Lower leg skin (tissue), 4 donors: ENCODE measurements around the gene PLB1. TPM values are rescaled to one million over a fixed set of nuclear protein-coding genes. Genes with fewer than 3 reads are reported as not detected.
A peak's percentile ranks its signal among the peaks of the same experiment; 100 is the strongest.

Experiments used
- DNase-seq, 2 donors: peaks; one replicate each; pipeline ENCODE4 v3.0.0-alpha.2; 2019; ENCODE audit warnings: low spot score in 2 of 2
- H3K4me3 ChIP-seq: fragments of 200-600 bp; sonication (generic); 2 replicates; pipeline ENCODE4 v1.5.1; 2017; ENCODE audit warnings: mild to moderate bottlenecking, low read depth; ENCODE audit not compliant: poor library complexity, severe bottlenecking
- CTCF ChIP-seq, 3 donors: fragments of 450-650 bp; IDR thresholded peaks; one replicate each; pipeline ENCODE4 v1.5.1; 2016; ENCODE audit warnings: antibody characterized with exemption in 3 of 3, mild to moderate bottlenecking in 3 of 3, moderate library complexity in 2 of 3
- POLR2A ChIP-seq, 2 donors: fragments of 450-650 bp; IDR thresholded peaks; one replicate each; pipeline ENCODE4 v1.6.1; 2016 to 2017; ENCODE audit warnings: antibody characterized with exemption in 2 of 2, mild to moderate bottlenecking in 1 of 2, moderate library complexity in 1 of 2
- WGBS, 2 donors: methylation state at CpG; one replicate each; pipeline ENCODE4 v1.1.5; 2018; 5-methylcytosine and 5-hydroxymethylcytosine counted together
- intact Hi-C: fragments of 100-400 bp; cut with DNase I; formaldehyde crosslinking; loops from one replicate; pipeline ENCODE4 v1.15.0; 2023; ENCODE audit warnings: low total_unique reads
- total RNA-seq, 4 donors: library from RNA; depleted of rRNA; stranded (reverse); fragments of >200 nt; gene quantifications; one replicate each; pipeline ENCODE4 v1.1.0, GENCODE V29; 2016

Gene PLB1
- total RNA-seq, 4 donors from 2014 or later = 3.4 to 10.3 (median 8.9) TPM

GRCh38 chr2:28516430-28516829 lies 20.6 kb downstream of the PLB1 start:
- 90 to 96% methylated on average over 1 of the region's 1 CpG for WGBS, 2 donors
- intact Hi-C loops = no loop called here
- H3K4me3 ChIP-seq = no peak overlapping the region
- DNase-seq = peak in 1 of 2 donors; percentile 17
- TF ChIP-seq CTCF (IDR thresholded peaks at IDR 0.05) = no peak
- TF ChIP-seq POLR2A (IDR thresholded peaks at IDR 0.05) = no peak

GRCh38 chr2:28516950-28517349 lies 21.1 kb downstream of the PLB1 start:
- no peak overlapping the region for H3K4me3 ChIP-seq
- DNase-seq = no peak
- intact Hi-C loops = no loop called here
- no peak for TF ChIP-seq POLR2A (IDR thresholded peaks at IDR 0.05)
- no peak for TF ChIP-seq CTCF (IDR thresholded peaks at IDR 0.05)
- 85 to 94% methylated on average over 6 of the region's 6 CpGs for WGBS, 2 donors

GRCh38 chr2:28521663-28522062 lies 25.8 kb downstream of the PLB1 start:
- intact Hi-C loops = no loop called here
- no peak for TF ChIP-seq CTCF (IDR thresholded peaks at IDR 0.05)
- TF ChIP-seq POLR2A (IDR thresholded peaks at IDR 0.05) = no peak
- DNase-seq = peak in 1 of 2 donors; percentile 46
- WGBS, 2 donors = 49 to 61% methylated on average over 3 of the region's 3 CpGs
- H3K4me3 ChIP-seq = no peak overlapping the region

GRCh38 chr2:28522481-28522880 lies 26.6 kb downstream of the PLB1 start:
- no peak for TF ChIP-seq POLR2A (IDR thresholded peaks at IDR 0.05)
- TF ChIP-seq CTCF (IDR thresholded peaks at IDR 0.05) = no peak
- DNase-seq = peak in 1 of 2 donors; percentile 49
- WGBS, 2 donors = 78% methylated on average over 11 of the region's 11 CpGs
- intact Hi-C loops = no loop called here
- no peak overlapping the region for H3K4me3 ChIP-seq

GRCh38 chr2:28523902-28524301 lies 28.0 kb downstream of the PLB1 start:
- intact Hi-C loops = no loop called here
- WGBS, 2 donors = 57 to 71% methylated on average over 5 of the region's 5 CpGs
- H3K4me3 ChIP-seq = no peak overlapping the region
- peak in 1 of 2 donors; percentile 29 for DNase-seq
- no peak for TF ChIP-seq CTCF (IDR thresholded peaks at IDR 0.05)
- TF ChIP-seq POLR2A (IDR thresholded peaks at IDR 0.05) = no peak

GRCh38 chr2:28525481-28525880 lies 29.6 kb downstream of the PLB1 start:
- WGBS, 2 donors = 92 to 100% methylated on average over 2 of the region's 2 CpGs

More at GRCh38 chr2:28525481-28525880, 29.6 kb downstream of the PLB1 start:
- peak in 1 of 2 donors; percentile 60 for DNase-seq
- H3K4me3 ChIP-seq = no peak overlapping the region
- no peak for TF ChIP-seq POLR2A (IDR thresholded peaks at IDR 0.05)
- no peak for TF ChIP-seq CTCF (IDR thresholded peaks at IDR 0.05)
- intact Hi-C loops = no loop called here
